NB4 (cell line): ENCODE results near the gene PAF1.

Experiments used
- DNase-seq: peaks from one replicate; pipeline ENCODE4 v3.0.0; 2010; ENCODE audit warnings: low read depth
- H3K4me3 ChIP-seq: one replicate; pipeline ENCODE4 v1.5.1; 2011; ENCODE audit warnings: mild to moderate bottlenecking, low read depth, low read length, moderate library complexity
- MYC ChIP-seq: IDR thresholded peaks from 2 replicates; pipeline ENCODE4 v1.6.1; 2011; ENCODE audit warnings: low read depth, low read length
- POLR2A ChIP-seq: IDR thresholded peaks from 2 replicates; pipeline ENCODE4 v1.6.1; 2011; ENCODE audit warnings: mild to moderate bottlenecking; ENCODE audit not compliant: insufficient read length; ENCODE audit errors: extremely low read depth
- TF ChIP-seq, protein P1 (sequence below): IDR thresholded peaks from one replicate; pipeline ENCODE4 v1.5.1; 2012; ENCODE audit warnings: low read depth, low read length
- TF ChIP-seq, protein P2 (sequence below): IDR thresholded peaks from 2 replicates; pipeline ENCODE4 v1.6.1; 2011; ENCODE audit warnings: low read depth, low read length

PAF1 gene

DNA sequence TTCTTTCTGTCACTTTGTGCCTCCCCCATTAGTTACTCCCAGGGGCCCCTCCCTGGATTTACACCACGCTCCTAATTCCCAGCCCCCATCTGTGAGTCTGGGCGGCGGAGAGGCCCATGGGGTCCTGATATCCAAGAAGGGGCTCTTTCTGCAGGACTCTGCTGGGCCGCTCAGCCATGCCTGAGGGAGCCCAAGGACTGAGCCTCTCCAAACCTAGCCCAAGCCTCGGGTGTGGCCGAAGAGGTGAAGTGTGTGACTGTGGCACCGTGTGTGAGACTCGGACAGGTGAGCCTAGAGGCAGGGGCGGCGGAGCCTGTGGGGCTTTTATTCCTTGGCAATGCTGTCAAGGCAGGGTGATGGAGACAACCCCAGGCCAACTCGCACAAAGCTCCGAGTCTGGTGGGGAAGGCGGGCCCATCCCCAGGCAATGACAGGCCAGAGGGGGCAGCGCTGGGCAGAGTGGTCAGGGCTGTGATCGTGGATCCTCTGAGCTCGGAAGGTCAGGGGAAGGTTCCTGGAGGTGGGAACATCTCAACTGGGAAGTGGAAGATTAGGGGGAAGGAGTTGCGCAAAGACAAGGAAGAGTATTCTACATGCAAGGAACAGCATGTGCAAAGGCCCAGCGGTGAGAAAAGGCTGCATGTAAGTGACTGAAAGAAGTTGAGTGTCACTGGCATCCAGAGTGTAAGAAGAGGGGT lies 23.2 kb upstream of the PAF1 start:
- no peak for DNase-seq
- H3K4me3 ChIP-seq, result no peak overlapping the region
- TF ChIP-seq, protein P1, sequence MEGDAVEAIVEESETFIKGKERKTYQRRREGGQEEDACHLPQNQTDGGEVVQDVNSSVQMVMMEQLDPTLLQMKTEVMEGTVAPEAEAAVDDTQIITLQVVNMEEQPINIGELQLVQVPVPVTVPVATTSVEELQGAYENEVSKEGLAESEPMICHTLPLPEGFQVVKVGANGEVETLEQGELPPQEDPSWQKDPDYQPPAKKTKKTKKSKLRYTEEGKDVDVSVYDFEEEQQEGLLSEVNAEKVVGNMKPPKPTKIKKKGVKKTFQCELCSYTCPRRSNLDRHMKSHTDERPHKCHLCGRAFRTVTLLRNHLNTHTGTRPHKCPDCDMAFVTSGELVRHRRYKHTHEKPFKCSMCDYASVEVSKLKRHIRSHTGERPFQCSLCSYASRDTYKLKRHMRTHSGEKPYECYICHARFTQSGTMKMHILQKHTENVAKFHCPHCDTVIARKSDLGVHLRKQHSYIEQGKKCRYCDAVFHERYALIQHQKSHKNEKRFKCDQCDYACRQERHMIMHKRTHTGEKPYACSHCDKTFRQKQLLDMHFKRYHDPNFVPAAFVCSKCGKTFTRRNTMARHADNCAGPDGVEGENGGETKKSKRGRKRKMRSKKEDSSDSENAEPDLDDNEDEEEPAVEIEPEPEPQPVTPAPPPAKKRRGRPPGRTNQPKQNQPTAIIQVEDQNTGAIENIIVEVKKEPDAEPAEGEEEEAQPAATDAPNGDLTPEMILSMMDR, result peak; percentile 12
- TF ChIP-seq MYC, result no peak

DNA sequence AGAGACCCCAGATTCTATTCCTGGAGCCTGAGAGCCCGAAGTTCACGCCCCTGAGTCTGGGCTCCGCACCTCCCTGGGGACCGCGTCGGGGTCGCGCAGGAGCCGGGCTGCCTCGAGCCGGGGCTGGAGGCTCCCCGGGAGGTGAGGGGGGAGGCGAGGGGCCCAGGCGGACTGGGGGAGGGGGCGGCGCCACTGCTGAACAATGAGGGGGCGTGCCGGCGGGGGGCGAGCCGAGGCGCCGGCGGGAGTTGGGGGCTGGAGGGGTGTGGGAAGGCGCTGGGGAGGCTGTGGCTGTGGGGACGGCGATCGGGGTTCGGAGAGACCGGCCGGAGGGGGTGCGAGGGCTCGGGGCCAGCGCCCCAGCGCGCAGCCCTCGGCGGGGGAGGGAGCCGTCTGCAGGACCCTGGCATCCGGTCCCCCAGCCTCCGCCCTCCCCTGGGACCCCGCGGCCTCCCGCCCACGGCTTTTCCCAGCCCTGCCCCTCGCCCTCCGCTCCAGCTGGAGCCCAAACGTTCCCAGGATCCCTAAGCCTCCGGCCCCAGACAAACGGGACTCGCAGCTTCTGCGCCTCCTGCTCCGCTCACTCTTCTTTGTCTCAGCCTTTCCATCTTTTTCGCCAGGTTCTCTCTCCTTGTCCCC lies 22.5 kb upstream of the PAF1 start:
- peak overlapping the region; percentile 65 for H3K4me3 ChIP-seq
- TF ChIP-seq POLR2A, result no peak
- TF ChIP-seq, protein P2, sequence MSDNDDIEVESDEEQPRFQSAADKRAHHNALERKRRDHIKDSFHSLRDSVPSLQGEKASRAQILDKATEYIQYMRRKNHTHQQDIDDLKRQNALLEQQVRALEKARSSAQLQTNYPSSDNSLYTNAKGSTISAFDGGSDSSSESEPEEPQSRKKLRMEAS, result no peak
- TF ChIP-seq, protein P1, result no peak
- no peak for TF ChIP-seq MYC
- peak; percentile 58 for DNase-seq

DNA sequence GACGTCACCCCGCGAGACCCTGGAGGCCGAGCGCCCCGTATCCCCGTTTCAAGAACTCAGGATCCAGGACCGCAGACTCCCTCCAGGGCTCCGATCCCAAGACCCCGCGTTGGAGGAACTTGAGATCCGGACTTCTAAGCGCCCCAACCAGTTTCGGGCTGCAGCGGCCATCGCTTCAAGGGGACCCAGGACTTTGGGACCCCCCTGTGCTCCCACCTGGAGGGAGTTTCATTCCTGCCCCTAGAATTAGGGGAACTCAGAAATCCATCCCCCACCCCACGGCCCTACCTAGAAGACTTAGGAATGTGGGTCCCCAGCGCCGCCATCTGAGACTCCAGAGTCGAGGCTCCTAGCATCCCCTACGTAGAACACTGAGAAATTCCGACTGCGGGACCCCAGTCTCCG lies 22.0 kb upstream of the PAF1 start:
- DNase-seq, result no peak
- peak overlapping the region; percentile 65 for H3K4me3 ChIP-seq
- TF ChIP-seq, protein P2, result no peak
- TF ChIP-seq, protein P1, result no peak
- no peak for TF ChIP-seq POLR2A
- TF ChIP-seq MYC, result no peak

DNA sequence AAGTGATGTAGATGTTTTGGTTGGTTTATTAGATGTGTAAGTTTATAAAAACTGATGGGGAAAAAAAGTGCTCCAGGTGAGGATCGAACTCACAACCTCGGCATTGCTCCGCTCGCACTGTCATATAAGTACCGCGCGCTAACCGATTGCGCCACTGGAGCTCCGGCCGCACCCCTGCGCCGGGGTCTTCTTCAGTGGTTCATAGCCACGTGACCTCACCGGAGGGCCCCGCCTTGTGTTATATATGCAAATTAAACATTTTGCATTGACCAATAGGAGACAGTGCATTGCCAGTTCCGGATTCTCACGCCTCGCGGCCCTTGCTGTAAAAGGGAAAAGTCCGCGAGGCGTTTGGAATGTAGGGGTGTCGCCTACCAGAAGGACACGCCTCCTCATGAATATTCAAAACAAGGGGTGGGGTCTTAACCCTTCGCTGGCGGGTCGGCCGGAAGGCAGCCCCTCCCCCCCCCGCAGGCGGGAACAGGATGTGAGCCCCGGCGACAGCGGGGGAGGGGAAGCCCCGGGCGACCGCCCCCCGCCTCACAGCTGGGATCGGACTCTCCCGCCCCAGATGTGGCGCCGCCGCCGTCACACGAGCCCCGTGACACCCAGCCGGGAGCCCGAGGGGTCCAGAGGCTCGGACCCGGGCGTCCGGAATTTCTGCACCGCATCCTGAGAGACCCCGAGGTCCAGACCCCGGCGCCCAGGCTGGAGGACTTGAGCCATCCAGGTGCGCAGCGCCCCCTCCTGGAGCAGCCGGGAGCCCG lies 21.4 kb upstream of the PAF1 start, which contains the start of gene PLEKHG2:
Gene PLEKHG2 (plus strand): TSS at position 570 of the 767 bp plus-strand sequence. CDS start 1,418 bp downstream, outside the sequence.
- peak; percentile 35 for TF ChIP-seq POLR2A
- TF ChIP-seq, protein P1, result peak; percentile 49
- TF ChIP-seq, protein P2, result peak; percentile 89
- 0 out of 2 replicates have a peak, but pooled peaks have one; percentile 45 for TF ChIP-seq MYC
- DNase-seq, result peak; percentile 97
- peak within 1 kb of the TSS; percentile 65 for H3K4me3 ChIP-seq

DNA sequence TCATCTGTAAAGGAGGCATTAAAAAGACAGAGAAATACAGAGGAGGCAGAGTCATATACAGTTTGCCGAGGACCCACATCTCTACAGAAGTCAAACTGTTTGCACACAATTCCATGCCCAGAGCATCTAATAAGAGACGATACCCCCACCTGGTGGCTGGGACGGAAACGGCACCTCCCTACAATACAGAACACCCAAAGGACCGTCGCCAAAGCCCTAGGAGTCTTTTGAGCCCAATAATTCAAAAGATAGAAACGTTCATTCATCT lies 20.9 kb upstream of the PAF1 start:
- TF ChIP-seq, protein P1, result peak; percentile 64
- TF ChIP-seq POLR2A, result no peak
- peak; percentile 87 for DNase-seq
- peak overlapping the region; percentile 28 for H3K4me3 ChIP-seq
